HCT116 (cell line): ENCODE results near the gene CES1.

Experiments
- CTCF ChIP-seq, 3 experiments: fragments of 200-600 bp in 1 of 3; sonication (generic) in 1 of 3; IDR thresholded peaks in 2 of 3; conservative IDR thresholded peaks in 1 of 3; 2 replicates each; pipeline ENCODE4 v1.5.1; 2012 to 2017; ENCODE audit warnings: low read depth in 2 of 3, low read length in 2 of 3, antibody characterized with exemption in 1 of 3, borderline replicate concordance in 1 of 3, control low read depth in 1 of 3, mild to moderate bottlenecking in 1 of 3, mixed read lengths in 1 of 3, mixed run types in 1 of 3, moderate library complexity in 1 of 3; ENCODE audit not compliant: insufficient read depth in 1 of 3
- EZH2 ChIP-seq: fragments of 200-600 bp; sonication (generic); IDR thresholded peaks from 2 replicates; pipeline ENCODE4 v1.6.1; 2017; ENCODE audit warnings: antibody characterized with exemption, mixed run types
- MAX ChIP-seq: IDR thresholded peaks from 2 replicates; pipeline ENCODE4 v1.6.1; 2012
- SP1 ChIP-seq: IDR thresholded peaks from 2 replicates; pipeline ENCODE4 v1.6.1; 2012; ENCODE audit warnings: low read depth

- TF ChIP-seq SP1 (no peak), CTCF (IDR thresholded peaks at IDR 0.05 in 2 of 3, conservative IDR thresholded peaks at IDR 0.05 in 1 of 3; ENCODE audit: borderline replicate concordance in 1 of 3, insufficient read depth in 1 of 3, low read depth in 2 of 3, low read length in 2 of 3) (no peak), MAX (no peak), EZH2 (no peak)
Measured at GRCh38 chr16:55832425-55832772, 497 bp downstream of the CES1 start.
